Ovary (tissue), 3 donors: ENCODE results near the gene FARP1.

ENCODE experiments used
- POLR2A ChIP-seq: fragments of 450-650 bp; IDR thresholded peaks from one replicate; pipeline ENCODE4 v1.6.1; 2017; ENCODE audit warnings: antibody characterized with exemption, mild to moderate bottlenecking, moderate library complexity
- TF ChIP-seq, protein P1 (sequence below), 3 donors: fragments of 450-650 bp in 2 of 3; fragments of 200-600 bp in 1 of 3; IDR thresholded peaks; one replicate each; pipeline versions ENCODE4 v1.5.1 to v1.8.0; 2016 to 2022; ENCODE audit warnings: antibody characterized with exemption in 3 of 3, mild to moderate bottlenecking in 1 of 3
- donor health status: DM: no; HTN: no; CAD: no.

DNA sequence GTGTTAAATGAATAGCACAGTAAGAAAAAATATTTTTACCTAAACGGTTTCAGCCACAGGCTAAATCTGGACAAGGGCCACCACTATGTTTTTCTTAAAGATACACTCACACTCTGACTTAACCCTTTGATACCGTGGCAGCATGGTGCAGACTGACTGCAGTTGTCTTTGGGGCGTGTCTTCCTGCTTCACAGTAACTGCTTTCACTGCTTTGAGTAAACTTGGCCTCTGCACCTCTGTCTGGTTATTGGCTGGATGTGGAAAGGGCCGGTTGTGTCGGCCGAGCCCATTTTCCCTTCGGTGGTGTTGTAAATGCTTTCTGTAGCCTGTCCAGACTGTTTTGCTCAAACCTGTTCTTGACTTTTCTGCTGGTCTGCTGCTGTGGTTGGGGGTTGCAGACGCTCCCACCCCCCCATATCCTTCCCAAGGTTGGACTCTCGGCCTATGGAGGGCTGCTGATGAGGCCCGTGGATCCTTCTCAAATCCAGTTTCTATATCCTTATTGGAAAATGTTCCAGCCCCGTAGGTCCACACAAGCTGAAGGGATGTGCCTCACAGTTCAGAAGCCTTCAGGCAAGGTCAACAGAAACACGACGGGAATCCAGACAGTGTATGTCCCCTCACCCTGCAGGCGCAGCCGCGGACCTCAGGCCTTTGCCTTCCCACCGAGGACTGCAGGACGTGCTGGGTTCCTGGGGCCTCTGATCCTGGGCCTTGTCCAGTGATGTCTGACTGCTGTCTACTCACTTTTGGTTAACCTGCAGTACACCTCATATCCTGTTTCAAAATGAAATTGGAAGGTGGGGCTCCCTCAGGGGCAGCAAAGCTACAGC is 124.4 kb downstream of the FARP1 start:
- TF ChIP-seq, protein P1, sequence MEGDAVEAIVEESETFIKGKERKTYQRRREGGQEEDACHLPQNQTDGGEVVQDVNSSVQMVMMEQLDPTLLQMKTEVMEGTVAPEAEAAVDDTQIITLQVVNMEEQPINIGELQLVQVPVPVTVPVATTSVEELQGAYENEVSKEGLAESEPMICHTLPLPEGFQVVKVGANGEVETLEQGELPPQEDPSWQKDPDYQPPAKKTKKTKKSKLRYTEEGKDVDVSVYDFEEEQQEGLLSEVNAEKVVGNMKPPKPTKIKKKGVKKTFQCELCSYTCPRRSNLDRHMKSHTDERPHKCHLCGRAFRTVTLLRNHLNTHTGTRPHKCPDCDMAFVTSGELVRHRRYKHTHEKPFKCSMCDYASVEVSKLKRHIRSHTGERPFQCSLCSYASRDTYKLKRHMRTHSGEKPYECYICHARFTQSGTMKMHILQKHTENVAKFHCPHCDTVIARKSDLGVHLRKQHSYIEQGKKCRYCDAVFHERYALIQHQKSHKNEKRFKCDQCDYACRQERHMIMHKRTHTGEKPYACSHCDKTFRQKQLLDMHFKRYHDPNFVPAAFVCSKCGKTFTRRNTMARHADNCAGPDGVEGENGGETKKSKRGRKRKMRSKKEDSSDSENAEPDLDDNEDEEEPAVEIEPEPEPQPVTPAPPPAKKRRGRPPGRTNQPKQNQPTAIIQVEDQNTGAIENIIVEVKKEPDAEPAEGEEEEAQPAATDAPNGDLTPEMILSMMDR (IDR thresholded peaks at IDR 0.05) = no peak
- no peak for TF ChIP-seq POLR2A
